ENCODE results near the gene RAB3GAP2.
"Not testable (repeated sequence)": the region's sequence is repeated elsewhere in the genome, so short reads cannot be mapped to it uniquely, and the experiment has no call there.

Gene RAB3GAP2

GRCh38 chr1:220239966-220240365, 32.3 kb downstream of the RAB3GAP2 start:
- DNase-seq (ENCODE audit: low read depth): no peak

GRCh38 chr1:220239213-220239612, 33.0 kb downstream of the RAB3GAP2 start:
- DNase-seq (ENCODE audit: low read depth): no peak

- DNase-seq (ENCODE audit: low read depth): not testable (repeated sequence)
Measured at GRCh38 chr1:220236278-220236677, 36.0 kb downstream of the RAB3GAP2 start.

GRCh38 chr1:220235462-220235861, 36.8 kb downstream of the RAB3GAP2 start:
- no peak for DNase-seq (ENCODE audit: low read depth)

GRCh38 chr1:220233927-220234326, 38.3 kb downstream of the RAB3GAP2 start:
- DNase-seq (ENCODE audit: low read depth): no peak

- no peak for DNase-seq (ENCODE audit: low read depth)
Measured at GRCh38 chr1:220229771-220230170, 42.5 kb downstream of the RAB3GAP2 start.

GRCh38 chr1:220227393-220227792, 44.9 kb downstream of the RAB3GAP2 start:
- no peak for DNase-seq (ENCODE audit: low read depth)

- DNase-seq (ENCODE audit: low read depth): no peak
Measured at GRCh38 chr1:220226752-220227151, 45.5 kb downstream of the RAB3GAP2 start.

- DNase-seq (ENCODE audit: low read depth): no peak
Measured at GRCh38 chr1:220225957-220226356, 46.3 kb downstream of the RAB3GAP2 start.

- DNase-seq (ENCODE audit: low read depth): no peak
Measured at GRCh38 chr1:220224611-220225124, 47.6 kb downstream of the RAB3GAP2 start.

GRCh38 chr1:220224033-220224432, 48.2 kb downstream of the RAB3GAP2 start:
- DNase-seq (ENCODE audit: low read depth): no peak

- DNase-seq (ENCODE audit: low read depth): no peak
Measured at GRCh38 chr1:220222939-220223338, 49.3 kb downstream of the RAB3GAP2 start.

- no peak for DNase-seq (ENCODE audit: low read depth)
Measured at GRCh38 chr1:220221670-220222069, 50.6 kb downstream of the RAB3GAP2 start.

GRCh38 chr1:220221269-220221668, 51.0 kb downstream of the RAB3GAP2 start:
- DNase-seq (ENCODE audit: low read depth): no peak

GRCh38 chr1:220220699-220221040, 51.6 kb downstream of the RAB3GAP2 start:
- not testable (repeated sequence) for DNase-seq (ENCODE audit: low read depth)

- no peak for DNase-seq (ENCODE audit: low read depth)
Measured at GRCh38 chr1:220219865-220220698, 52.2 kb downstream of the RAB3GAP2 start.

- DNase-seq (ENCODE audit: low read depth): peak; percentile 20
Measured at GRCh38 chr1:220219136-220219442, 53.2 kb downstream of the RAB3GAP2 start.

GRCh38 chr1:220218397-220219135, 53.7 kb downstream of the RAB3GAP2 start:
- DNase-seq (ENCODE audit: low read depth): peak; percentile 73

- no peak for DNase-seq (ENCODE audit: low read depth)
Measured at GRCh38 chr1:220217383-220217988, 54.8 kb downstream of the RAB3GAP2 start.

GRCh38 chr1:220213382-220213983, 58.8 kb downstream of the RAB3GAP2 start:
- DNase-seq (ENCODE audit: low read depth): no peak

GRCh38 chr1:220207411-220207810, 64.8 kb downstream of the RAB3GAP2 start:
- no peak for DNase-seq (ENCODE audit: low read depth)

GRCh38 chr1:220204758-220205157, 67.5 kb downstream of the RAB3GAP2 start:
- not testable (repeated sequence) for DNase-seq (ENCODE audit: low read depth)
